Fibroblast of lung (primary cell): ENCODE results near the gene TRMT61A. TPM values are rescaled to one million over a fixed set of nuclear protein-coding genes. Genes with fewer than 3 reads are reported as not detected.

Source experiments
- DNase-seq, 2 donors: peaks; one replicate each; pipeline versions ENCODE4 v3.0.0 to v3.0.0-alpha.2; 2010; ENCODE audit warnings: low read depth in 2 of 2
- H2AFZ ChIP-seq: 2 replicates; pipeline ENCODE4 v1.5.1; 2012; ENCODE audit warnings: low read length, control low read depth, inconsistent platforms
- H3K27ac ChIP-seq: 2 replicates; pipeline ENCODE4 v1.5.1; 2011; ENCODE audit warnings: low read length, control low read depth; ENCODE audit not compliant: insufficient read depth
- H3K27me3 ChIP-seq: 2 replicates; pipeline ENCODE4 v1.5.1; 2011; ENCODE audit warnings: mild to moderate bottlenecking, low read length; ENCODE audit not compliant: control insufficient read depth, insufficient read depth
- H3K36me3 ChIP-seq: 2 replicates; pipeline ENCODE4 v1.5.1; 2011; ENCODE audit warnings: low read length; ENCODE audit not compliant: control insufficient read depth, insufficient read depth
- H3K4me1 ChIP-seq: 2 replicates; pipeline ENCODE4 v1.5.1; 2011; ENCODE audit warnings: low read length; ENCODE audit not compliant: control insufficient read depth, insufficient read depth; ENCODE audit errors: extremely low read depth
- H3K4me2 ChIP-seq: 2 replicates; pipeline ENCODE4 v1.5.1; 2011; ENCODE audit warnings: low read length, control low read depth; ENCODE audit not compliant: insufficient read depth; ENCODE audit errors: extremely low read depth
- H3K4me3 ChIP-seq, 4 experiments: fragments of 200-600 bp in 1 of 4; sonication (generic) in 1 of 4; replicated peaks in 1 of 4; 2 replicates each; pipeline ENCODE4 v1.5.1; 2011 to 2016; ENCODE audit warnings: low read length in 4 of 4, low read depth in 3 of 4, mild to moderate bottlenecking in 3 of 4, control low read depth in 2 of 4, inconsistent platforms in 1 of 4, mixed read lengths in 1 of 4; ENCODE audit not compliant: insufficient read depth in 1 of 4; ENCODE audit errors: control extremely low read depth in 1 of 4
- H3K79me2 ChIP-seq: 2 replicates; pipeline ENCODE4 v1.5.1; 2012; ENCODE audit warnings: mild to moderate bottlenecking, low read length, inconsistent platforms; ENCODE audit not compliant: control insufficient read depth, insufficient read depth
- H3K9ac ChIP-seq: 2 replicates; pipeline ENCODE4 v1.5.1; 2011; ENCODE audit warnings: mild to moderate bottlenecking, low read length, control low read depth; ENCODE audit not compliant: insufficient read depth
- H3K9me3 ChIP-seq: 2 replicates; pipeline ENCODE4 v1.5.1; 2012; ENCODE audit warnings: low read depth, low read length; ENCODE audit not compliant: control insufficient read depth, insufficient read depth
- H4K20me1 ChIP-seq: 2 replicates; pipeline ENCODE4 v1.5.1; 2011; ENCODE audit warnings: low read length; ENCODE audit not compliant: control insufficient read depth, insufficient read depth; ENCODE audit errors: extremely low read depth
- EZH2 ChIP-seq: IDR thresholded peaks from 2 replicates; pipeline ENCODE4 v1.5.1; 2012; ENCODE audit warnings: low read length, control low read depth, mild to moderate bottlenecking; ENCODE audit errors: missing control alignments
- polyA plus RNA-seq, 2 donors: library from polyadenylated mRNA; depleted of rRNA in 1 of 2; stranded (reverse) in 1 of 2; unstranded in 1 of 2; fragments of >200 nt; gene quantifications; 2 replicates each; pipeline ENCODE4 v1.2.1, GENCODE V29; 2011 to 2012; ENCODE audit warnings: missing spikeins in 1 of 2
- total RNA-seq: library from RNA; depleted of rRNA; stranded (reverse); fragments of >200 nt; gene quantifications from 2 replicates; pipeline ENCODE4 v1.2.1, GENCODE V29; 2014
- TF ChIP-seq, protein P1 (sequence below), 2 donors: IDR thresholded peaks in 1 of 2; conservative IDR thresholded peaks in 1 of 2; 1 replicate in 1 of 2; 2 replicates in 1 of 2; pipeline ENCODE4 v1.5.1; 2011 to 2012; ENCODE audit warnings: low read length in 2 of 2, control low read depth in 1 of 2, inconsistent platforms in 1 of 2, low read depth in 1 of 2, mild to moderate bottlenecking in 1 of 2

The TRMT61A gene
- total and polyA plus RNA-seq, 2 donors (not counting 1 experiment from before 2014, with no cell fraction given): 4.2 to 10.6 TPM

DNA sequence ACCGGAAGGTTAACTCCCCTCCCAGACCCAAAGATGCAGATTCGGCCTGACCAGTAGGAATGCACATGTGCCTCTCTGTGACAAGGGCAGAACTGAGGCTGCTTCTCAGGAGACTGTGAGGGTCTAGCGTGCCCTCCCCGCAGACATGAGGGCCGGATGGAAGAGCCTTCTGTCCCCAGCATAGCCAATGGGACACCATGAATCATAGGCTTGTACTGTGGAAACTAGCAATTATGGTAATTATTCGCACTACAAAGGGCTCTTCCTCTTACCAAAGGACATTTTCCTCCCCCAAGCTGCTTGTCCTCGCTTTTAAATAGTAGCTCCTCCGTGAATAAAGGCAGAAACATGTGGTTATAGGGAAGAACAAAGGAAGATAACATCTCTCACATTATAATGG is 40.0 kb downstream of the TRMT61A start:
- Histone ChIP-seq H2AFZ (no peak overlapping the region), H3K36me3 (no peaks in the 10 kb centered on the region), H3K9ac (no peak overlapping the region), H3K4me1 (no peaks in the 10 kb centered on the region), H3K27ac (no peak overlapping the region), H3K79me2 (peaks cover 52% of the 10 kb centered on the region), H3K4me3 (no peak overlapping the region), H4K20me1 (no peaks in the 10 kb centered on the region), H3K9me3 (no peaks in the 10 kb centered on the region), H3K4me2 (no peak overlapping the region), H3K27me3 (no peaks in the 10 kb centered on the region)
- DNase-seq: no peak
- TF ChIP-seq, protein P1, sequence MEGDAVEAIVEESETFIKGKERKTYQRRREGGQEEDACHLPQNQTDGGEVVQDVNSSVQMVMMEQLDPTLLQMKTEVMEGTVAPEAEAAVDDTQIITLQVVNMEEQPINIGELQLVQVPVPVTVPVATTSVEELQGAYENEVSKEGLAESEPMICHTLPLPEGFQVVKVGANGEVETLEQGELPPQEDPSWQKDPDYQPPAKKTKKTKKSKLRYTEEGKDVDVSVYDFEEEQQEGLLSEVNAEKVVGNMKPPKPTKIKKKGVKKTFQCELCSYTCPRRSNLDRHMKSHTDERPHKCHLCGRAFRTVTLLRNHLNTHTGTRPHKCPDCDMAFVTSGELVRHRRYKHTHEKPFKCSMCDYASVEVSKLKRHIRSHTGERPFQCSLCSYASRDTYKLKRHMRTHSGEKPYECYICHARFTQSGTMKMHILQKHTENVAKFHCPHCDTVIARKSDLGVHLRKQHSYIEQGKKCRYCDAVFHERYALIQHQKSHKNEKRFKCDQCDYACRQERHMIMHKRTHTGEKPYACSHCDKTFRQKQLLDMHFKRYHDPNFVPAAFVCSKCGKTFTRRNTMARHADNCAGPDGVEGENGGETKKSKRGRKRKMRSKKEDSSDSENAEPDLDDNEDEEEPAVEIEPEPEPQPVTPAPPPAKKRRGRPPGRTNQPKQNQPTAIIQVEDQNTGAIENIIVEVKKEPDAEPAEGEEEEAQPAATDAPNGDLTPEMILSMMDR (conservative IDR thresholded peaks at IDR 0.05 in 1 of 2, IDR thresholded peaks at IDR 0.05 in 1 of 2; ENCODE audit: low read depth in 1 of 2, low read length in 2 of 2): no peak
- TF ChIP-seq EZH2: no peak

DNA sequence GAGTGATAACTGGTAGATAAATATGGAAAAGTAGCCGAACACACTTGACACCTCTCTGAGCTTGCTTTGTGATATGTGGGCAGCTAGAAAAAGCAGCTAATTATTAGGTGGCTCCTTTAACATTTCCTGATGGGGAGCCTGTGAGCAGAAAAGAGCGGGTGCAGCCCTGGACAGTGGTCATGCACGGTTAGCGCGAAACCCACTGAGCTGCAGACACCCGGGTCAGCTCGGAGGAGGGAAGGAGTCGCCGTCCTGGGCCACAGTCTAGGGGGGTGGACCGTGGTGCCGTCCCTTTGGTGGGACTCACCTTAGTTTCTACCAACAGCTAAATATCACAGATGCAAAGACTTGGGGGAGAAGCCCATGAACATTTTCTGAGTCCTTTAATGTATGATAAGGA is 40.4 kb downstream of the TRMT61A start:
- Histone ChIP-seq H3K27me3 (no peaks in the 10 kb centered on the region), H3K4me1 (no peaks in the 10 kb centered on the region), H3K9me3 (no peaks in the 10 kb centered on the region), H3K4me2 (no peak overlapping the region), H3K4me3 (no peak overlapping the region), H4K20me1 (no peaks in the 10 kb centered on the region), H3K9ac (no peak overlapping the region), H3K79me2 (peaks cover 51% of the 10 kb centered on the region), H3K36me3 (no peaks in the 10 kb centered on the region), H3K27ac (no peak overlapping the region), H2AFZ (no peak overlapping the region)
- TF ChIP-seq EZH2: no peak
- TF ChIP-seq, protein P1 (conservative IDR thresholded peaks at IDR 0.05 in 1 of 2, IDR thresholded peaks at IDR 0.05 in 1 of 2; ENCODE audit: low read depth in 1 of 2, low read length in 2 of 2): no peak
- no peak for DNase-seq

DNA sequence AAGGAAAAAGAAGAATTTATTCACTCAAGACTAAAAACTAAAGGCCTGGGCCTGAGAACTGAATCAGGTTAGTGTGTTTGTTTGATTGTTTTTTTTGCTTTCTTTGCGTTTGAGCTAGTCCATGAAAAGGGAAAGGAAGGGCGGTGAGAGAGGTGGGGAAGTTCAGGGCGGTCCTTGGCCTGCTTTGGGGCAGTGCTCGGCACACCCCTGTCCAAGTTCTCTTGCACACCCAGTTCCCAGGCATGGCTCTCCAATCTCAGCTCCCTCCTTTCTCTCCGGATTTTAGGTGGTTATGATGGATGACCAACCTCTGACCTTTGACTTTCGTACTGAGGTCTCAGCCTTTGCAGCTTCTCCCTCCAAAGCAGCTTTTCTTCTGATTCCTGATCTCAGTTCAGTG is 45.1 kb downstream of the TRMT61A start:
- Histone ChIP-seq H3K36me3 (peaks cover 5% of the 10 kb centered on the region), H3K4me3 (no peak overlapping the region), H3K4me1 (peaks cover 13% of the 10 kb centered on the region), H3K4me2 (no peak overlapping the region), H3K9me3 (no peaks in the 10 kb centered on the region), H2AFZ (no peak overlapping the region), H3K9ac (no peak overlapping the region), H3K27ac (no peak overlapping the region), H4K20me1 (no peaks in the 10 kb centered on the region), H3K79me2 (peaks cover 22% of the 10 kb centered on the region), H3K27me3 (no peaks in the 10 kb centered on the region)
- TF ChIP-seq EZH2: no peak
- TF ChIP-seq, protein P1 (conservative IDR thresholded peaks at IDR 0.05 in 1 of 2, IDR thresholded peaks at IDR 0.05 in 1 of 2; ENCODE audit: low read depth in 1 of 2, low read length in 2 of 2): no peak
- no peak for DNase-seq
